ENCODE data around the gene OR10H1.
"Not testable (repeated sequence)": the region's sequence is repeated elsewhere in the genome, so short reads cannot be mapped to it uniquely, and the experiment has no call there.

The OR10H1 gene

GRCh38 chr19:15828611-15829305, 13.3 kb upstream of the OR10H1 start:
- not testable (repeated sequence) for DNase-seq (ENCODE audit: low read depth)

DNA sequence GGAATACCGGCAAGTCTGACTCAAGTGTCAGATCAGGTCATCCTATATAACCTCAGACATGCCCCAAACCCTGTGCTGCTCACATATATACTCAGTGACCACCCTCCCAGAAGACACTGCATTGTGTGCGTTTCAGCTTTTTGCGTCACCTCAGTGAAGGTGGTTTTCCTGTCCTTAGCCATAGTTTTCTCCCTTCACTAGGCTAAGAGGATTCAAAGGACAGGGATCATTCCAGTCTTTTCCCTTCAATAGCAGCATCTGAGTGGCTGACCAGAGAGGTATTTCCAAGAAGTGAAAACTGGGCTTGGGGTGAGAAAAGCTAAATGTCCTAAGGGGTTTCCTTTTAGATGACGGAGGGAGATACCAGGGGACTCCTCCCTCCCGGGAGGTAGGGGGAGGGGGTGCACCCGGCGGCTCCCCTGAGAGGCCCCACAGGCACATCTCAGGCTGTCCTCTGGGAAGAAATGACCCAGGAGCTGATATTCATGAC, 12.7 kb upstream of the OR10H1 start:
- no peak for DNase-seq (ENCODE audit: low read depth)

GRCh38 chr19:15825753-15826152, 10.3 kb upstream of the OR10H1 start:
- no peak for DNase-seq (ENCODE audit: low read depth)

- DNase-seq (ENCODE audit: low read depth), result no peak
Observed at GRCh38 chr19:15820646-15821045, 5.2 kb upstream of the OR10H1 start.

- DNase-seq (ENCODE audit: low read depth), result no peak
Observed at GRCh38 chr19:15813916-15814315, 1.5 kb downstream of the OR10H1 start.

DNA sequence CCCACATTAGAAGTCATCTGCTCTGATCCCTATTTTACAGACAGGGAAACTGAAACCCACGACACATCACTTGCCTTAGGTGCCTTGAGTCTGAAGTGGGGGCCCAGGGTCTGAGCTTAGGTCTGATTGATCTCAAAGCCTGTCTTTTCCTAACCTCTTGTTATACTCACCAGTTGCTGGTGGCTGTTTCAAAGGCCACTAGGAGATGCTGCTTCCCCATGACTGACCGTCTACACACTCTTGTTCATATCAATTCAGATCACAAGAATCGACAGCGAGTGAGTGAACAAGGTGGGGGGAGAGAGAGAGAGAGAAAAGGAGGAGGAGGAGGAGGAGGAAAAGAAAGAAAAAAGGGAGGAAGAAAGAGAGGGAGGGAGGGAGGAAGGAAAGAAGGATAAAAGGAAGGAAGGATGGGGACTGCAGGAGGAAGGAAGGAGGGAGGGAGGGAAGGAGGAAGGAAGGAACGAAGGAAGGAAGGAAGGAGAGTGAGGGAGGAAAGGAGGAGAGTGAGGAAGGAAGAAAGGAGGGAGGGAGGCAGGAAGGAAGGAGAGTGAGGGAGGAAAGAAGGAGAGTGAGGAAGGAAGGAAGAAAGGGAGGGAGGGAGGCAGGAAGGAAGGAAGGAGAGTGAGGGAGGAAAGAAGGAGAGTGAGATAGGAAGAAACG, 3.3 kb downstream of the OR10H1 start:
- DNase-seq (ENCODE audit: low read depth), result no peak

GRCh38 chr19:15811476-15811875, 4.0 kb downstream of the OR10H1 start:
- DNase-seq (ENCODE audit: low read depth), result no peak

- no peak for DNase-seq (ENCODE audit: low read depth)
Observed at GRCh38 chr19:15810335-15810734, 5.1 kb downstream of the OR10H1 start.

DNA sequence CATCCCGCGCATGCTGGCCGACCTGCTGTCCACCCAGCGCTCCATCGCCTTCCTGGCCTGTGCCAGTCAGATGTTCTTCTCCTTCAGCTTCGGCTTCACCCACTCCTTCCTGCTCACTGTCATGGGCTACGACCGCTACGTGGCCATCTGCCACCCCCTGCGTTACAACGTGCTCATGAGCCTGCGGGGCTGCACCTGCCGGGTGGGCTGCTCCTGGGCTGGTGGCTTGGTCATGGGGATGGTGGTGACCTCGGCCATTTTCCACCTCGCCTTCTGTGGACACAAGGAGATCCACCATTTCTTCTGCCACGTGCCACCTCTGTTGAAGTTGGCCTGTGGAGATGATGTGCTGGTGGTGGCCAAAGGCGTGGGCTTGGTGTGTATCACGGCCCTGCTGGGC, 21.2 kb downstream of the OR10H1 start:
- not testable (repeated sequence) for DNase-seq (ENCODE audit: low read depth)

- no peak for DNase-seq (ENCODE audit: low read depth)
Observed at GRCh38 chr19:15790096-15790495, 25.4 kb downstream of the OR10H1 start.

DNA sequence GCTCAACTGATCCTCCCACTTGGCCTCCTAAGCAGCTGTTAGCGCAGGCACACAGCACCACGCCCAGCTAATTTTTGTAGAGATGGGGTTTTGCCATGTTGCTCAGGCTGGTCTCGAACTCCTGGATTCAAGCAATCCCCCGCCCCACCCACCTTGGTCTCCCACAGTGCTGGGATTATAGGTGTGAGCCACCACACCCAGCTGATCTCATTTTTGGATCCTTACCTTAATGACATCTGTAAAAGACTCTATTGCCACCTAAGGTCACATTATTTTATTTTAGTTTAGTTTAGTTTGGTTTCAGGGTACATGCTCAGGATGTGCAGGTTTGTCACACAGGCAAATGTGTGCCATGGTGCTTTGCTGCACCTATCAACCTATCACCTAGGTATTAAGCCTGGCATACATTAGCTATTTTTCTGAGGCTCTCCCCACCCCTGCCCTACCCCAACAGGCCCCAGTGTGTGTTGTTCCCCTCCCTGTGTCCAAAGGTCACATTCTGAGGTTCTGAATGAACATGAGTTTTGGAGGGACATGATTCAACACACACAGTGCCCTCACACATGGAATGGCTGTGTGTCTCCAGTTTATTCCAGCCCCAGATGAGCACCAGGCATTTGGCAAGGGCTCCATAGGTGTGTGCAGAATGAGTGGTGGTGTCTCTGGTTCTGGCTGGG, 26.7 kb downstream of the OR10H1 start:
- DNase-seq (ENCODE audit: low read depth), result no peak

DNA sequence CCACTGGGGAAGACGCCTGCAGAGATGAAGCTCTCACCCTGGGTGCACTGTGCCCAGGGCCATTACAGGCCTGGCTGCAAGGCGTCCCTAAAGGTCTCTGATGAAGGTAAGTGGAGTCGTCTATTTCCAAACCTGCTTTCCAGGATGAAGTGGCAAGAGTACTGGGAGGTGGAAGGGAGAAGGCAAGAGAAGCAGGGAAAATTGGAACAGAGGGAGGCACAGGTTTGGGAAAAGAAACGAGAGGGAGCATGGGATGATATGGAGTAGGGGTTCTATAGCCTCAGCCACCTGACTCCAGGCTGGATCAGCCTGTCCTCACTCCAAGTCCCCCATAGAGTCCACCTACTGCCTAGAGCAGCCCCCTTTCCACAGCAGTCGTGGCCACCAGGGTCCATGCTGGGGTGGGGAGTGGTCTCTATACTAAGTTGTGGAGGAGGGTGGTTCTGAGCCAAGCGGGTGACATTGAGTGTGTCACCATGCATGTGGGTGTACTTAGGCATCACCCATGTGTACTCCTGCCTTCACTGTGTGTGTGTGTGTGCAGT, 27.8 kb downstream of the OR10H1 start, which contains the start of gene OR10H5:
TSS of gene OR10H5 (plus strand) at position 51 of the 545 bp plus-strand sequence. CDS start 6,388 bp downstream, outside the sequence.
- DNase-seq (ENCODE audit: low read depth), result no peak

DNA sequence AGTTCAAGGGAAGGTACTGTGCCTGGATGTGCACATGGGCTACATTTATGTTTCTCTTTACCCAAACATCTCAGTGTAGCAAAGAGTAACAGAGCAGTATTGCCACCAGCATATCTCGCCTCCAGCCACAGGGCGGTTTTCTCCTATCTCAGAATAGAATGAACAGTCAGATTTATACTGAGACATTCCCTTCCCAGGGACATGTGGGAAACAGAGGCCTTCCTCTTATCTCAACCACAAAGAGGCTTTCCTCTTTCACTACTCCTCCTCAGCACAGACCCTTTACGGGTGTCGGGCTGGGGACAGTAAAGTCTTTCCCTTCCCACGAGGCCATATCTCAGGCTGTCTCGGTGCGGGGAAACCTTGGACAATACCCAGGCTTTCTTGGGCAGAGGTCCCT, 32.6 kb downstream of the OR10H1 start:
- not testable (repeated sequence) for DNase-seq (ENCODE audit: low read depth)

DNA sequence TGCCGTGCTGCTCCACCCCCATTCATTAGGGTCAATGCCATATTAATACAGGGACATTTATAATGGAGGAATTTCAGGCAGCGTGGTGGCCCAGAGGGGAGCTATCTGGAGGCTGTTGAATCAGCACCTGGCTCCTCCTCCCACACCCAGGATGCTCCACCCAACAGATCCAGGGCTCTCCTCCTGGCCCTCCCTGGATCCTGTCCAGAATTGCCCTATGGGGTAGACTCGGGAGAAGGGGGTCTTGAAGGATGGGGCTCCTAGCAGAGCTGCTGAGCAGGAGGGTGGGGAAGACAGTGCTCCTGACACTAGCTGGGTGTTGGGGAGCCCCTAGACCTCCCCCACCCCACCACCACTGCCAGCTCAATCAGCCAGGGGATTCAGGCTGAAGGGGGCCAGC, 33.3 kb downstream of the OR10H1 start:
- DNase-seq (ENCODE audit: low read depth), result no peak

- DNase-seq (ENCODE audit: low read depth), result no peak
Observed at GRCh38 chr19:15781661-15782060, 33.8 kb downstream of the OR10H1 start.

DNA sequence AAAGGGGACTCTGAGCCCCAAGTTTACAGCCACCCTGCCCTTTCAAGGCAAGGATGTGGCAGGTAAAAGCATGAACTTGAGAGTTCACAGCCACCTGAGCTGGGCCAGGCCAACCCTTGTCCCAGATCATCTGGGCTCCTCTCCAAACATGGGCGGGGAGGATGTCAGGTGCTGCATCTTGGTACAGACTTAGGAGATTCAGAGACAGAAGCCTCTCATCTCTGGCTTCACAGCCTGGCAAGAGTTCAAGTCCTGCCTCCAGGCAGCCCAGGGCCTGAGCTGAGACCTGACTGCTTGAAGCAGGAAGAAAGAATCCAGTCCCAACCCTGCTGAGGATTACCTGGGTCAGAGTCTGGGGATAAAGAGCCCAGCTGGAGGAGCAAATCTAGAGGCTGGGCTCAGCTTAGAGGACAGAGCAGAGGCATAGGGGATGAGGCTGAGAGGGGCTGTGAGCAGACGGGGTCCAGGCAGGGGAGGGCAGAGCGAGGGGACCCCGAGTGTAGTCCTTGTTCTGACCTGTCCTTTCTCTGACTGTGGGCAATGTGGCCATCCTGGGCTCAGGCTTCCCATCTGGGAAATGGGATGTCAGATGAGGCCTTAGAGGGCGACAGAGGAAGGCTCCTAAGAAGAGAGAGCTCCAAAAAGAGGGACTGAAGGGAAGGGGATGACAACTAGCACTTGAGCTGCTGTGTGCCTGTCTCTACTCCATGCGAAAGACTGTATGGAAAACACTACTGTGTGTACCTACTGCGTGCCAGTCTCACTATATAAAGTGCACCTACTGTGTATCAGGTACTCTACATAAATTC, 34.6 kb downstream of the OR10H1 start:
- DNase-seq (ENCODE audit: low read depth), result no peak

GRCh38 chr19:15779756-15780476, 35.5 kb downstream of the OR10H1 start:
- DNase-seq (ENCODE audit: low read depth), result no peak

DNA sequence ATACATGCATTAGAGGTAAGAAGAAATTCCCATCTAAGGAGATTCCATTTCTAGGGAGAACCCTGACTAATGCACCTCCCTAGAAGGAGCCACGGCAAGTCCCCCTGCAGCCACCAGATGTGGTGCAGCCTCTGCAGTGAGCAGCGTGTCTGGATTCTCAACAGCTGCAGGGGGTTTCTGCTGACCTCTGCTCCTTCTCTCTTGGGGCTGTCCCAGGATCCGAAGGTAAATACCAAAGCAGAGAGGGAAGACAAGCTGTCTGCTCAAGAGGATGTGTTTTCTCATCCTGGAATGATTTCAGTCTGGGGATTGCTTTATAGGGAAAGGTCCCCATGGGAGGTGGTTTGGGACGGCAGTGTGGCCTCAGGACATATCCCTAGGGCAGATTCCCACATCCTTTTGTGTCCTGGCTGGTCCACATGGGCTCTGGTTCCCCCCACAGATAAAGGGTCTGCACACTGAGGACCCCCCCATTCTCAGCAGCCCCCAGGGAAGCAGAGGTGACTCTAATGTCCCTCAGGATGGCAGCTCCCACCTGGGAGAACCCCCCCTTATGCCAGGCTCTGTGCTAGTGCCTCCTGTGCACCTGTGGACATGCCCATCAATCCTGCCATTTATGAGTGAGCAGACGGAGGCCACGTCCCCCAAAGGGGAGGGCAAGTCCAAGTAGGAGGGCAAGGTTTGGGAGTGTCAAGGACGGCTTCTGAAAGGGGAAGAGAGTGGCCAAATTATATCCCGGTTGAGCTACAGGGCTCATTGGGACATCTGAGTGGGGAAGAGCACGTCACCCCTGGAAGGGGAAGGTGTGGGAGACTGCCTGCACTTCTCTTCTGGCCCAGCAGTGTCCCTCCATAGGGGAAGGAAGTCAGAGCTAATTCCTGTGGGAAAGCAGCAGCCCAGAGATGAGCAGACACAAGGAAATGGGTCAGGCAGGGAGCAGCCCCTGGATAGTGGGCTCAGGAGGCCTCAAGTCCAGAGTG, 38.2 kb downstream of the OR10H1 start:
- DNase-seq (ENCODE audit: low read depth), result no peak

- DNase-seq (ENCODE audit: low read depth), result no peak
Observed at GRCh38 chr19:15776264-15776663, 39.2 kb downstream of the OR10H1 start.

GRCh38 chr19:15775249-15775648, 40.2 kb downstream of the OR10H1 start:
- no peak for DNase-seq (ENCODE audit: low read depth)
